Stimulated activated CD4-positive, alpha-beta T cell treated with anti-CD3 and anti-CD28 coated beads, Interleukin-4, amount 100 ng/mL, for 4 hours (primary cell): ENCODE measurements around the gene TCP1.
"Not testable (repeated sequence)": the region's sequence is repeated elsewhere in the genome, so short reads cannot be mapped to it uniquely, and the experiment has no call there.

Source experiments
- DNase-seq, 2 experiments: peaks; one replicate each; pipeline ENCODE4 v3.0.0-alpha.2; 2020

The TCP1 gene

DNA sequence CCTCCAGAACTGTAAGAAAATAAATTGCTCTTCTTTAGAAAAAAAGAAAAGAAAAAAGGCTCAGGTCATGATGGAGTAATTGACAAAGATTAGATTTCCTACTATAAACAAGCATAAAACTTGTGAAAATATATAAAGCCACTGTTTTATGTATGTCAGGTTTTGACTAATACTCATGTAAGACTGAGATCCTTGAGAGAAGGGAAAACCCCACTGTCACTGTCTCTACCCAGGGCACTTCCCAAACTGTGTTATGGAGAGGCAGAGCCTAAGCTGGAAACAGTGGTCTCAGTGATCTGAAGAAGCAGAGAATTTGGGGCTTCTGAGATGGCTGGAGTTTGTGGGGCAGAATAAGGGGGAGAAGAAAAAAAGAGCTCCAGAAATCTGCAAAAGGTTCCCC lies 19.9 kb downstream of the TCP1 start:
- DNase-seq, result no peak

DNA sequence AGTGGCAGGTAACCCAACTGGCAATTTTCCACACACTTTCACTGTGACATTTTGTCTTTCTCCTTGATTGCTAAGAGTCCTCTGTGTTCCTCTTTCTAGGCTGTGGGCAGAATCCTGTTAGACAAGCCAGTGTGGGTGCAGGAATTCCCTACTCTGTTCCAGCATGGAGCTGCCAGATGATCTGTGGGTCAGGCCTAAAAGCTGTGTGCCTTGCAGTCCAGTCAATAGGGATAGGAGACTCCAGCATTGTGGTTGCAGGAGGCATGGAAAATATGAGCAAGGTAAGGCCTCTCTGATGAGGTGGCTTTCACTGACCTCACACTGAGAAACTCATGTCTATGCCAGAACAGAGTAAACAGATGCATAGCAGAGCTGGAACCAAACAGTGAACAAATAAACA lies 22.5 kb downstream of the TCP1 start:
- DNase-seq, result no peak

DNA sequence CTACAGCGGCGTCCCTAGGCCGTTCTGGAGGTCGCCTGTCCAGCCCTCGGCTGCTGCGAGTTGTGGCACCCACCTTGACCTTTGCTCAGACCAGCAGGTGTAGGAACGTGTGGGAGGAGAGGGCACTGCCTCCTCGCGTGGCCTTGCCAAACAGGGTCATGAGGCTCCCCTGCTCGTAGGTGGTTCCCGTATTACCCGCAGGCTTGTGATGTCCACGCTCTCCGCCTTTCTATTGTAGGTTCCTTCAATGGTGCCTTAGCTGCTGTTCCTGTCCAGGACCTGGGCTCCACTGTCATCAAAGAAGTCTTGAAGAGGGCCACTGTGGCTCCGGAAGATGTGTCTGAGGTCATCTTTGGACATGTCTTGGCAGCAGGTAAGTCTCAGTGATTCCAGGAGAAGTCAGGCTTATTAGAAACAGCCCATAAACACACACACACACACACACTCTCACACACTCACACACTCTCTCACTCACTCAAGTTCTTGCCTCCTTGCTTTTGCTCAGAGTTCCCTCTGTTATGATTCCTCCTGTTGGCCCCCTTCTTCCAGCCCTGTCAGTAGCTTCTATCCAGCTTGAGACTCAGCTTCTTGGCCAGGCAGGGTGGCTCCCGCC lies 26.6 kb downstream of the TCP1 start:
- peak; percentile 3 to 13 for DNase-seq

DNA sequence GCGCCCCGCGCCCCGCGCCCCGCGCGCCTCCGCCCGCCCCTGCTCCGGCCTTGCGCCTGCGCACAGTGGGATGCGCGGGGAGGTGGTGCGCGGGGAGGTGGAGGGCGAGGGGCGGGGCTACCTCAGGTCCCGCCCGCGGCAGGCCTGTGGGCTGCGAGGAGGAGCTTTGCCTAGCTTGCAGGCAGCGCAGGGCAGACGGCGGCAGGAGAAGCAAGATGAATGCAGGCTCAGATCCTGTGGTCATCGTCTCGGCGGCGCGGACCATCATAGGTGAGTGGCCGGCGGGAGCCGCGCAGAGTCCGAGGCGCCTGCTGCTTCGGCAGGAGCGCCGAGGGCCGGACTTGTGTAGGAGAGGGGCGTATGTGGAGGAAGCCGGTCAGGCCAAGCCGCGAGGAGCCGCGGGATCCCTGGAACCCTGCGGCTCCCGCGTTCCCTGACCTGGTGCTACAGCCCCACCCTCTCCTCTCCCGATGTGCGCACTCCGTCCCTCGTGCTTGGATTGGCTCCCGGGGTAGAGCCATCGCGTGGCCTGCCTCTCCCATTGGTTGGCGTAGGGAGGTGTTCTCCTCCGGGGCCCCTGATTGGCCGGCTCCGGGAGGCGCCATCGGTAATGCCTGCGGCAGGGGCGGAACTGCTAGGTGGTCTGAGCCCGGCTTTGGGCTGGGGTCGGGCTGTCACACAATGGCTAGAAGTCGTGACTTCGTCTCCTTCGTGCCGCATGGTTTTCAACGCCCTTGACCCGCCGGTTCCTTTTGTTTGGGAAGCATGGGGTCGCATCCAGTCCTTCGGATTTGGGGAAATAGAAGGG lies 27.3 kb downstream of the TCP1 start, which contains the start of gene ACAT2:
Gene ACAT2, plus strand, starts transcription at position 173 of the 808 bp plus-strand sequence. Its CDS starts 43 bp downstream, at position 216.
- peak; percentile 88 to 91 for DNase-seq

- peak in 1 of 2 experiments; percentile 19 for DNase-seq
Measured at GRCh38 chr6:159761129-159761872, 28.1 kb downstream of the TCP1 start.

GRCh38 chr6:159760602-159761057 lies 28.8 kb downstream of the TCP1 start:
- no peak for DNase-seq

GRCh38 chr6:159759645-159760044 lies 29.8 kb downstream of the TCP1 start:
- no peak for DNase-seq

GRCh38 chr6:159758031-159759001 lies 31.1 kb downstream of the TCP1 start:
- DNase-seq, result no peak

- DNase-seq, result no peak
Measured at GRCh38 chr6:159756508-159756907, 32.9 kb downstream of the TCP1 start.

GRCh38 chr6:159754959-159755914 lies 34.2 kb downstream of the TCP1 start:
- DNase-seq, result no peak

- no peak for DNase-seq
Measured at GRCh38 chr6:159754401-159754800, 35.0 kb downstream of the TCP1 start.

DNA sequence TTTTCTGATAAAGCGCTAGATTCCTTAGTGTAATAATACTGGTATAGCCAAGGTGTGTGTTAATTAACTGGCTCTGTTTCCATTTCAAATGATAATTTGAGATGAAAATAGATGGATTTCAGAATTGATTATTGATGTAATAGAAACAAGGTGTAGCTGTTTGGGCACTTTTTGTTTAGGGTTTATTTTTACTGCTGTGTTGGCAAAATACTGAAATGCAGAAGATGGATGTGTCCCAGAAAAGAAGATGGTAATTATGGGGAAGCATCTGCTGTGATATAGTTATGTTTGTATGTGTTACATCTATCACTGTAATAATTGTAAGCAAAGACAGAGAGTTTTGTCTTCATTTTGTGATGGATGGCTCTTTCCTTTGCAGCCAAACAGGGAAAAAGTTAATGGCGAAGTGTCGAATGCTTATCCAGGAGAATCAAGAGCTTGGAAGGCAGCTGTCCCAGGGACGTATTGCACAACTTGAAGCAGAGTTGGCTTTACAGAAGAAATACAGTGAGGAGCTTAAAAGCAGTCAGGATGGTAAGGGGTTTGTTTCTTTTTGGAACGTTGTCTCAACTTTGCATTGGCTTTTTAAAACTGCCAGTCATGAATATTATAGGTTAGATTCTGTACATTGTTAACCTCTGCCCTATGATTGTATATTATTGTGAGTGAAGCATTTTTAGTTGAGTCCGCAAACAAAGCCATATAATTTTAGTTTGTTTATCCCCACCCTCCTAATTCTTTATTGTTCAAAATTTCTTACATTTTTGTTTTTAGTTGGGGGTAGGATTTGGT lies 36.1 kb downstream of the TCP1 start:
- no peak for DNase-seq

DNA sequence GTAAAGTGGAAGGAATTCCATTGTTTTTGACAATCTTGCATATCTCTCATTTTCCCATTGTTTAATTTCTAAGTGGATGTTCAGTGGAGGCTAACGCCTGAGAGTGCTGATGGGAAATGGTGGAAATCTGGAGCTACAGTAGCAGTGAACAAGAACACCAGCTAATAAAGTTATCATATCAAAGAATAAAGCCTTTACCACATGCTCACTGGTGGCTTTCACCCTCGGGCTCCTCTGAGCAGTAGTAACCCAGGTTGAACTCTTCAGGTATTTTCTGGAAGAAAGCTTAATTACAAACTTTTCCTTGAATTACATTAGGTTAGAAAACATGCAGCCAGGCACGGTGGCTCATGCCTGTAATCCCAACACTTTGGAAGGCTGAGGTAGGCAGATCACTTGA lies 38.0 kb downstream of the TCP1 start:
- no peak for DNase-seq

DNA sequence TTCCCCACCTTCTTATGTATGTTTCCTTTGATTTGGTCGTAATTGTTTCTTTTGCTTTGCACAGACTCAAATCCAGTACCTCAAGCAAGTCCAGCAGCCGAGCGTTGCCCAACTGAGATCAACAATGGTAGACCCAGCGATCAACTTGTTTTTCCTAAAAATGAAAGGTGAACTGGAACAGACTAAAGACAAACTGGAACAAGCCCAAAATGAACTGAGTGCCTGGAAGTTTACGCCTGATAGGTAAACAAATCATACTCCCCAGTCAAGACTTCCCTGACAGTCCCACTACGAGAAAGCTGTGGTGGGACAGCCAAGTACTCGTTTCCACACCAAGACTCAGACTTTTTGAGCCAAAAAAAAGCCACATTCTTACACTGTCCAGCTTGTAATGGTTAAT lies 41.3 kb downstream of the TCP1 start:
- not testable (repeated sequence) for DNase-seq

DNA sequence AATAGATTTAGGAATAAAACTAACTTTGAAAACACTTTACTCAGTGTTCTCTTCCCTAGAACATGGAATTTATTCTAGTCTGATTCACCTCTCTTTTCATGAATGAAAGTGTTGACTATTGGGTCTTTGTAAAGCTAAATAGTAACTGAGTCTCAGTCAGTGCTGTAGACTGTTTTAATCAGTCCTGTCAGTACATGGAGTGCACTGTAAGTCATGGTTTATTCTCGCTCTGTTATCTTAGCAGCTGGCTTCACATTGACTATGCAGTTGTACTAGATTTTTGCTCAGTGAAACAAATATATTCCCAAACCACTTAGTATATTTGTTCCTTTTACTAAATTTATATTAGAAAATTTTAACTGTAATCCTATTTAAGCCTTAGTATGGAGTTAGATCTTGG lies 42.6 kb downstream of the TCP1 start:
- no peak for DNase-seq

- no peak for DNase-seq
Measured at GRCh38 chr6:159745081-159745480, 44.3 kb downstream of the TCP1 start.

DNA sequence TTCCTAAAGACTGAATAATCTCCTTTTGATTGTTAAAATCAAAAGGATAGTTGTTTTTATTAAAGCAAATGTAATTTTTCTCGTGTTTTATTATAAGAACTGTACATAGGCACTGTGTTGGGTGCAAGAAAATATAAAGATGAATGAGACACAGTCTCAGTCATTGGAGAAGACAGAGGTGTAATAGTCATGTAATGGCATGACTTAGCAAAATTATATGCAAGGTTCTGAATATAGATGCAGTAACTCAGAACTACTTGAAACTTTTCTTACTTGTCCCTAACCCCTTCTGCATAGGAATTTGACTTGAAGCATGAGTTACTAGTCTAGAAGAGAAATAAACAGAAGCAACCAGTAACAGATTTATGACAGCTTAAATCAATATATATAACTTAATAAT lies 47.2 kb downstream of the TCP1 start:
- no peak for DNase-seq

GRCh38 chr6:159739341-159739740 lies 50.1 kb downstream of the TCP1 start:
- DNase-seq, result no peak

DNA sequence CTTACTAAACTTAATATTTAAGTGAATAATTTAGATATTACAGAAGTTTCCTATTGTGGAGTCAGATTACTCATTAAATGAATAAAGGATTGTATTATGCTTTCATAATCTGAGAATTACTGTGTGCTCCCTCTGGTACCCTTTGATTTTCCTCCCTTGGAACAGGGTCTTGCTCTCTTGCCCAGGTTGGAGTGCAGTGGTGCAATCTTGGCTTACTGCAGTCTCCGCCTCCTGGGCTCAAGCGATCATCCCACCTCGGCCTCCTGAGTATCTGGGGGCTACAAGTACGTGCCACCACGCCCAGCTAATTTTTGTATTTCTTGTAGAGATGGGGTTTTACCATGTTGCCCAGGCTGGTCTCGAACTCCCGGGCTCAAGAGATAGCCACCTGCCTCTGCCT lies 52.5 kb downstream of the TCP1 start:
- DNase-seq, result no peak

DNA sequence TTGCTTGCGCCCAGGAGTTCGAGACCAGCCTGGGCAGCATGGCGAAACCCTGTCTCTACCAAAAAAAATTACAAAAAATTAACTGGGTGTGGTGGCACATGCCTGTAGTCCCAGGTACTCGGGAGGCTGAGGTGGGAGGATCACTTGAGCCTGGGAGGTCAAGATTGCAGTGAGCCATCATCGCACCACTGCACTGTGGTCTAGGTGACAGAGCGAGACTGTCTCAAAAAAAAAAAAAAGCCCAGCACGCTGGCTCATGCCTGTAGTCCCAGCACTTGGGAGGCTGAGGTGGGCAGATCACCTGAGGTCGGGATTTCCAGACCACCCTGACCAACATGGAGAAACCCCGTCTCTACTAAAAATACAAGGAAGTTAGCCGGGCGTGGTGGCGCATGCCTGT lies 56.0 kb downstream of the TCP1 start:
- DNase-seq, result not testable (repeated sequence)
